ENCODE data around the gene TCEAL7. TPM values are rescaled to one million over a fixed set of nuclear protein-coding genes. Genes with fewer than 3 reads are reported as not detected.
"Not testable (repeated sequence)": the region's sequence is repeated elsewhere in the genome, so short reads cannot be mapped to it uniquely, and the experiment has no call there.

Gene TCEAL7, protein sequence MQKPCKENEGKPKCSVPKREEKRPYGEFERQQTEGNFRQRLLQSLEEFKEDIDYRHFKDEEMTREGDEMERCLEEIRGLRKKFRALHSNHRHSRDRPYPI
- total RNA-seq, result 1 to 10 TPM; 1.3 to 5.5 TPM
- 3.9 TPM for polyA plus RNA-seq (ENCODE audit: insufficient read depth, low read depth, low replicate concordance)
- long read RNA-seq, donor 1, transcript TCEAL7-201 (3 exons, 1,177 nt), result major isoform, 21 of 31 reads
- long read RNA-seq, donor 1, transcript TCEAL7-202 (3 exons, 852 nt), result minor isoform, 10 of 31 reads
- long read RNA-seq, donor 1, partial matches to known transcripts, result 0 of 31 reads
- long read RNA-seq, donor 1, other reads (novel, unspliced or antisense), result 0 of 31 reads
- long read RNA-seq, donor 2, transcript TCEAL7-201 (3 exons, 1,177 nt), result major isoform, 18 of 20 reads
- long read RNA-seq, donor 2, partial matches to known transcripts, result 0 of 20 reads
- long read RNA-seq, donor 2, other reads (novel, unspliced or antisense), result 0 of 20 reads

DNA sequence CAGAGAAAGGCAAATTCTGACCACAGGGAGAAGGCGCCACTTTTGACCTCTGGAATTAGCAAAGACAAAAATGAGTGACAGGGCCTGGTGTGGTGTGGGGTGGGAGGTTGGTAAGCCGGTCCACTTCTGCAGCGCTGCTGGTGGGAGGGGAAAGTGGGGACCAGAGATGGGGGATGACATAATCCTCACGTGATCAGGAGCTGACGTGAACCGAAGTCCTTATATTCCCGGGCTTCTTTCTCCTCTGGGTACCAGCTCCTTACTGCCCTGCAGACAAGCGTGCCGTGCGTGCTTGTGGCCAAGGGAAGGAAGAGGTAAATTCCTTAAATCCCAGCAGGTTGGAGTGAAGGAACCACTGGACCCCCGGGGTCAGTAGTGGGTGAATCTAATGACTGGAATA, at the start of gene TCEAL7:
TCEAL7 (plus strand) TSS at position 249 of the 400 bp plus-strand sequence. CDS start 1,165 bp downstream, outside the sequence.
- intact Hi-C loops (cut with DNase I; ENCODE audit: low total_unique reads), result no loop called here
- H3K27me3 ChIP-seq, result no peaks in the 10 kb centered on the region
- peak; percentile 48 for DNase-seq
- H3K4me1 ChIP-seq, result no peaks in the 10 kb centered on the region
- H3K4me3 ChIP-seq, result peak within 1 kb of the TSS; percentile 6 to 31
- WGBS, 2 donors, result 6 to 9% methylated on average over 5 to 11 of the region's 11 CpGs
- no peaks in the 10 kb centered on the region for H3K9me3 ChIP-seq
- TF ChIP-seq POLR2A (IDR thresholded peaks at IDR 0.05), result no peak
- TF ChIP-seq, protein P1, sequence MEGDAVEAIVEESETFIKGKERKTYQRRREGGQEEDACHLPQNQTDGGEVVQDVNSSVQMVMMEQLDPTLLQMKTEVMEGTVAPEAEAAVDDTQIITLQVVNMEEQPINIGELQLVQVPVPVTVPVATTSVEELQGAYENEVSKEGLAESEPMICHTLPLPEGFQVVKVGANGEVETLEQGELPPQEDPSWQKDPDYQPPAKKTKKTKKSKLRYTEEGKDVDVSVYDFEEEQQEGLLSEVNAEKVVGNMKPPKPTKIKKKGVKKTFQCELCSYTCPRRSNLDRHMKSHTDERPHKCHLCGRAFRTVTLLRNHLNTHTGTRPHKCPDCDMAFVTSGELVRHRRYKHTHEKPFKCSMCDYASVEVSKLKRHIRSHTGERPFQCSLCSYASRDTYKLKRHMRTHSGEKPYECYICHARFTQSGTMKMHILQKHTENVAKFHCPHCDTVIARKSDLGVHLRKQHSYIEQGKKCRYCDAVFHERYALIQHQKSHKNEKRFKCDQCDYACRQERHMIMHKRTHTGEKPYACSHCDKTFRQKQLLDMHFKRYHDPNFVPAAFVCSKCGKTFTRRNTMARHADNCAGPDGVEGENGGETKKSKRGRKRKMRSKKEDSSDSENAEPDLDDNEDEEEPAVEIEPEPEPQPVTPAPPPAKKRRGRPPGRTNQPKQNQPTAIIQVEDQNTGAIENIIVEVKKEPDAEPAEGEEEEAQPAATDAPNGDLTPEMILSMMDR (IDR thresholded peaks at IDR 0.05), result no peak
- no peak within 1 kb of the TSS for H3K27ac ChIP-seq
- no peaks in the 10 kb centered on the region for H3K36me3 ChIP-seq (ENCODE audit: low read depth, missing control alignments)

DNA sequence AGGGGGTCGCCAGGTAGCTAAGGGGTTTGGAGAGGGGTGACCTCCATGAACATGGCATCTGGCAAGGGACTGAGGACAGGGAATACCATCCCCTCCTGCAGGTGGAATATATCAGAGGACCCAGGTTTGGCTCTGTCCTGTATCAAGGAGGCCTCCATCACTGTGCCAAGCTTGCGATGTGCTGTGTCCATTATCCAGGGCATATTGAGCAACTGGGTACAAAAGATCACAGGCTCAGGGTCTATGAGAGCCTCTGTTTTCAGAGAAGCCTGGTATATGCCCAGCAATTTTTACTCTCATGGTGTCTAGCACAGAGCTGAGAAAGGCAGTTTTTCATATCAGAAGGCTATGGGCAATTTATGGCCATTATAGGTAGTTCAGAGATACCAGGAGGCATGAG, 36.9 kb upstream of the TCEAL7 start:
- intact Hi-C loops (cut with DNase I; ENCODE audit: low total_unique reads), result no loop called here
- H3K27ac ChIP-seq, result no peak overlapping the region
- H3K36me3 ChIP-seq (ENCODE audit: low read depth, missing control alignments), result no peaks in the 10 kb centered on the region
- no peak overlapping the region for H3K4me3 ChIP-seq
- TF ChIP-seq POLR2A (IDR thresholded peaks at IDR 0.05), result no peak
- TF ChIP-seq, protein P1 (IDR thresholded peaks at IDR 0.05), result no peak
- 97% methylated on average over 2 of the region's 2 CpGs; no CpG with 5 or more reads in 1 of the 2 donors for WGBS, 2 donors
- no peak for DNase-seq
- no peaks in the 10 kb centered on the region for H3K27me3 ChIP-seq
- H3K4me1 ChIP-seq, result no peaks in the 10 kb centered on the region
- H3K9me3 ChIP-seq, result no peaks in the 10 kb centered on the region

DNA sequence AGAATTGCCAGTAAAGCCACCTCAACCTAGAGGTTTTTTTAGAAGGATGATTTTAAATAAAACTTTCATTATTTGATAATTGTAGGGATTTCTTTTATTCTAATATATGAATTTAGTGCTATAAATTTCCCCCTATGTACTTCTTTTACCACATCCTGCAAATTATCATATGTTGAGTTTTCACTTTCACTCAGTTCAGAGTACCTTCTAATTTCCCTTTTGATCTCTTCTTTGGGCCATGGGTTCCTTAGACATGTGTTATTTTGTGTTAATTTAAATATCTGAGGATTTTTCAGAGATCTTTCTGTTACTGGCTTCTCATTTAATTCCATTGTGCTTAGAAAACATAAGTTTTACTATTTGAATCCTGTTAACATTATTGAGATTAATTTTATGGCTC, 25.3 kb upstream of the TCEAL7 start:
- DNase-seq, result no peak
- no peaks in the 10 kb centered on the region for H3K36me3 ChIP-seq (ENCODE audit: low read depth, missing control alignments)
- H3K27ac ChIP-seq, result no peak overlapping the region
- H3K27me3 ChIP-seq, result no peaks in the 10 kb centered on the region
- H3K4me3 ChIP-seq, result no peak overlapping the region
- no peaks in the 10 kb centered on the region for H3K9me3 ChIP-seq
- no peaks in the 10 kb centered on the region for H3K4me1 ChIP-seq
- TF ChIP-seq, protein P1 (IDR thresholded peaks at IDR 0.05), result no peak
- TF ChIP-seq POLR2A (IDR thresholded peaks at IDR 0.05), result no peak
- intact Hi-C loops (cut with DNase I; ENCODE audit: low total_unique reads), result no loop called here

DNA sequence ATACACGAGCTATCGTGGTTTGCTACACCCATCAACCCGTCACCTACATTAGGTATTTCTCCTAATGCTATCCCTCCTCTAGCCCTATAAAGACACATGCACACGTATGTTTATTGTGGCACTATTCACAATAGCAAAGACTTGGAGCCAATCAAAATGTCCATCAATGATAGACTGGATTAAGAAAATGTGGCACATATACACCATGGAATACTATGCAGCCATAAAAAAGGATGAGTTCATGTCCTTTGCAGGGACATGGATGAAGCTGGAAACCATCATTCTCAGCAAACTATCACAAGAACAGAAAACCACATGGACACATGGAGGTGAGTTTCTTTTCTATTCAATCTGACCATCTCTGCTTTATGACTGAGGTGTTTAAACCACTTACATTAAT, 24.4 kb upstream of the TCEAL7 start:
- H3K27ac ChIP-seq; DNase-seq; H3K36me3 ChIP-seq (ENCODE audit: low read depth, missing control alignments); H3K27me3 ChIP-seq; H3K4me1 ChIP-seq; H3K4me3 ChIP-seq; H3K9me3 ChIP-seq; intact Hi-C loops (cut with DNase I; ENCODE audit: low total_unique reads): not testable (repeated sequence)
- 89 to 95% methylated on average over 4 of the region's 4 CpGs for WGBS, 2 donors

DNA sequence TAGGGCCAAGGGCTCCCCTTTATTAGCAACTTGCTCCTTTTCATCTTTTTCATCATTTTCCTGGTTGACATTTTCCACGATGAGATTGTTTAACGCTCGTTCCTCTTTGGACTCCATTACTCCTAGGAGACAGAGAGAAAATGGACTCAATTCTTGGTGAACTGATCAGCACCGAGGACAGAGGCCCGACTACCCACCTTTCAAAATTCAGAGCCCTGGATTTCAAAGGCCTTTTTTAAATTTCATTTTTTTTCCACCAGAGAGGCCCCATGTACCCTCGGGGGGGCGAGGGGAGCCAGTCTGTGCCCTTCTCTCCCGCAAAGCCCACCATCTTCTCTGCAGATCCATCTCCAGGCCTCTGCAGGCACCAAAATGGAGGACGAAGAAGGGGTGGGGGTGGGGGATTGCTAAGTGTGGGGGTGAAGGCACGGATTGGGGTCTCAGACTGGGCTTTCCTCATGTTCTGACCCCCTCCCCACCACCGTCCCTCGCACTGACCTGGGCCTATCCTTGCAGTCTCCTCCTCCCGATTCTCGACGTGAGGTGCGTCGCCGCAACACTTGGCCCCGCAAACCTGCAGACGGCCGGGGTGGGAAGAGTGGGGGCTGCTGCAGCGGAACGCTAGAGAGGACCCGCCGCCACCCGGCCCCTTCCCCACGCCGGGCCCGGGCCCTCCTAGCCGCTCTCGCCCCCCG, 20.0 kb upstream of the TCEAL7 start:
- WGBS, 2 donors, result 14 to 34% methylated on average over 5 to 11 of the region's 32 CpGs
- H3K27me3 ChIP-seq, result no peaks in the 10 kb centered on the region
- H3K4me1 ChIP-seq, result no peaks in the 10 kb centered on the region
- no peak for DNase-seq
- peak overlapping the region; percentile 61 to 85 for H3K27ac ChIP-seq
- intact Hi-C loops (cut with DNase I; ENCODE audit: low total_unique reads), result no loop called here
- no peaks in the 10 kb centered on the region for H3K36me3 ChIP-seq (ENCODE audit: low read depth, missing control alignments)
- peak overlapping the region; percentile 49 to 73 for H3K4me3 ChIP-seq
- H3K9me3 ChIP-seq, result no peaks in the 10 kb centered on the region
- TF ChIP-seq, protein P1 (IDR thresholded peaks at IDR 0.05), result no peak
- TF ChIP-seq POLR2A (IDR thresholded peaks at IDR 0.05), result no peak

All from testis (tissue), 5 donors.